HEK293 (cell line): Measurements from ENCODE around the gene BTBD6.

ENCODE experiments used
- GLIS1 ChIP-seq: fragments of 450-650 bp; formaldehyde crosslinking; IDR thresholded peaks from 2 replicates; pipeline ENCODE4 v1.5.1; 2016; ENCODE audit warnings: missing biosample characterization, missing genetic modification characterization
- KLF10 ChIP-seq: fragments of 450-650 bp; IDR thresholded peaks from 2 replicates; pipeline ENCODE4 v1.5.1; 2018; ENCODE audit warnings: missing biosample characterization, mild to moderate bottlenecking, missing genetic modification characterization
- TCF7L2 ChIP-seq: IDR thresholded peaks from 2 replicates; pipeline ENCODE4 v1.6.1; 2011; ENCODE audit warnings: low read depth, mild to moderate bottlenecking, inconsistent platforms, low read length, moderate library complexity, borderline replicate concordance
- ZNF174 ChIP-seq: fragments of 450-650 bp; formaldehyde crosslinking; IDR thresholded peaks from 2 replicates; pipeline ENCODE4 v1.5.0; 2017; ENCODE audit warnings: missing biosample characterization, mild to moderate bottlenecking, missing genetic modification characterization
- ZNF19 ChIP-seq: fragments of 450-650 bp; formaldehyde crosslinking; IDR thresholded peaks from 2 replicates; pipeline ENCODE4; 2016; ENCODE audit warnings: missing biosample characterization, missing genetic modification characterization, low read depth
- ZNF274 ChIP-seq, 2 experiments: fragments of 200-500 bp in 1 of 2; fragments of 450-650 bp in 1 of 2; sonication (Bioruptor generic) in 1 of 2; formaldehyde crosslinking in 1 of 2; IDR thresholded peaks; 2 replicates each; pipeline versions ENCODE4 v1.5.1 to v1.6.1; 2014 to 2016; ENCODE audit warnings: borderline replicate concordance in 1 of 2, inconsistent platforms in 1 of 2, low read length in 1 of 2, missing biosample characterization in 1 of 2, missing genetic modification characterization in 1 of 2
- ZNF324 ChIP-seq: fragments of 450-650 bp; formaldehyde crosslinking; IDR thresholded peaks from 2 replicates; pipeline ENCODE4 v1.5.1; 2016; ENCODE audit warnings: missing biosample characterization, missing genetic modification characterization
- ZNF354C ChIP-seq: fragments of 450-650 bp; formaldehyde crosslinking; IDR thresholded peaks from 2 replicates; pipeline ENCODE4 v1.5.1; 2016; ENCODE audit warnings: missing biosample characterization, missing genetic modification characterization, low read depth, borderline replicate concordance
- ZNF391 ChIP-seq: fragments of 450-650 bp; formaldehyde crosslinking; IDR thresholded peaks from 2 replicates; pipeline ENCODE4 v1.5.1; 2016; ENCODE audit warnings: low read depth, missing biosample characterization, missing genetic modification characterization, borderline replicate concordance
- ZNF791 ChIP-seq: fragments of 450-650 bp; formaldehyde crosslinking; IDR thresholded peaks from 2 replicates; pipeline ENCODE4 v1.5.1; 2016; ENCODE audit warnings: missing biosample characterization, missing genetic modification characterization
- TF ChIP-seq, protein P1 (sequence below): fragments of 450-650 bp; formaldehyde crosslinking; IDR thresholded peaks from 2 replicates; pipeline ENCODE4 v1.5.1; 2016; ENCODE audit warnings: missing biosample characterization, missing genetic modification characterization
- TF ChIP-seq, protein P2 (sequence below): fragments of 450-650 bp; formaldehyde crosslinking; IDR thresholded peaks from 2 replicates; pipeline ENCODE4 v1.5.1; 2017; ENCODE audit warnings: missing biosample characterization, missing genetic modification characterization

DNA sequence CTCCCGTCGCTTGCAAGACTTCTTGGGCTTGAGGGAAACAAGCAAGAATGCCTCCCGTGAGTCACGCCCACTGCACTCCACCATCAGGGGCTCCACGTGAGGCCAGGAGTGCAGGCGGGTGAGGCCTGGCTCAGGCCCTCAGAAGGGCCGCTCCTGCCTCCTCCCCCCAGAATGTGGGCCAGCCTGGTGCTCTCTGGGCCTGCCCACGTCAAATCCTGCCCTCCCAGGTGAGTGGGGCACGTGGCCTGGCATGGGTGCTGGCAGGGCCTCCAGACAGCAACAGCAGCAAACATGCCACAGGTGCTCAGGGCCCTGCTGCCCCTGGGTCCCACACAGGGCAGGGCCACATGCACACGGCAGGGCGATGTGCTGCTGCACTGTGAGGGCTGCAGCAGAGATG, 30.6 kb upstream of the BTBD6 start:
- TF ChIP-seq ZNF391 (tag by site-specific recombination) (no peak), GLIS1 (no peak), KLF10 (tag by site-specific recombination) (no peak), ZNF324 (tag by site-specific recombination) (no peak), ZNF174 (no peak), ZNF19 (tag by site-specific recombination) (no peak), ZNF354C (tag by site-specific recombination) (no peak), ZNF791 (tag by site-specific recombination) (no peak), TCF7L2 (no peak), ZNF274 (IDR thresholded peaks at IDR 0.05; ENCODE audit: low read length) (no peak), ZNF274 (tag by site-specific recombination; IDR thresholded peaks at IDR 0.05; ENCODE audit: borderline replicate concordance) (no peak)
- TF ChIP-seq, protein P1, sequence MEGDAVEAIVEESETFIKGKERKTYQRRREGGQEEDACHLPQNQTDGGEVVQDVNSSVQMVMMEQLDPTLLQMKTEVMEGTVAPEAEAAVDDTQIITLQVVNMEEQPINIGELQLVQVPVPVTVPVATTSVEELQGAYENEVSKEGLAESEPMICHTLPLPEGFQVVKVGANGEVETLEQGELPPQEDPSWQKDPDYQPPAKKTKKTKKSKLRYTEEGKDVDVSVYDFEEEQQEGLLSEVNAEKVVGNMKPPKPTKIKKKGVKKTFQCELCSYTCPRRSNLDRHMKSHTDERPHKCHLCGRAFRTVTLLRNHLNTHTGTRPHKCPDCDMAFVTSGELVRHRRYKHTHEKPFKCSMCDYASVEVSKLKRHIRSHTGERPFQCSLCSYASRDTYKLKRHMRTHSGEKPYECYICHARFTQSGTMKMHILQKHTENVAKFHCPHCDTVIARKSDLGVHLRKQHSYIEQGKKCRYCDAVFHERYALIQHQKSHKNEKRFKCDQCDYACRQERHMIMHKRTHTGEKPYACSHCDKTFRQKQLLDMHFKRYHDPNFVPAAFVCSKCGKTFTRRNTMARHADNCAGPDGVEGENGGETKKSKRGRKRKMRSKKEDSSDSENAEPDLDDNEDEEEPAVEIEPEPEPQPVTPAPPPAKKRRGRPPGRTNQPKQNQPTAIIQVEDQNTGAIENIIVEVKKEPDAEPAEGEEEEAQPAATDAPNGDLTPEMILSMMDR (tag by site-specific recombination), result no peak
- TF ChIP-seq, protein P2, sequence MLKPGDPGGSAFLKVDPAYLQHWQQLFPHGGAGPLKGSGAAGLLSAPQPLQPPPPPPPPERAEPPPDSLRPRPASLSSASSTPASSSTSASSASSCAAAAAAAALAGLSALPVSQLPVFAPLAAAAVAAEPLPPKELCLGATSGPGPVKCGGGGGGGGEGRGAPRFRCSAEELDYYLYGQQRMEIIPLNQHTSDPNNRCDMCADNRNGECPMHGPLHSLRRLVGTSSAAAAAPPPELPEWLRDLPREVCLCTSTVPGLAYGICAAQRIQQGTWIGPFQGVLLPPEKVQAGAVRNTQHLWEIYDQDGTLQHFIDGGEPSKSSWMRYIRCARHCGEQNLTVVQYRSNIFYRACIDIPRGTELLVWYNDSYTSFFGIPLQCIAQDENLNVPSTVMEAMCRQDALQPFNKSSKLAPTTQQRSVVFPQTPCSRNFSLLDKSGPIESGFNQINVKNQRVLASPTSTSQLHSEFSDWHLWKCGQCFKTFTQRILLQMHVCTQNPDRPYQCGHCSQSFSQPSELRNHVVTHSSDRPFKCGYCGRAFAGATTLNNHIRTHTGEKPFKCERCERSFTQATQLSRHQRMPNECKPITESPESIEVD (tag by site-specific recombination), result no peak
